IMR-90 (cell line): ENCODE measurements around the gene NRG4. TPM values are rescaled to one million over a fixed set of nuclear protein-coding genes. Genes with fewer than 3 reads are reported as not detected.
A peak's percentile ranks its signal among the peaks of the same experiment; 100 is the strongest.

ENCODE experiments used
- ATAC-seq: fragments of 200-7000 bp; cut with Tn5 transposase; 2 replicates; pipeline ENCODE4 v1.9.1; 2020; ENCODE audit warnings: low read depth, mild to moderate bottlenecking, moderate library complexity
- Bru-seq: library from RNA; stranded (reverse); fragments of 400-500 nt; gene quantifications from one replicate; lab custom pipeline; 2021; lab: Mats Ljungman, UMichigan
- BruChase-seq, 2 experiments: library from RNA; stranded (reverse); fragments of 400-500 nt; gene quantifications; one replicate each; lab custom pipeline; 2021; lab: Mats Ljungman, UMichigan
- BruUV-seq: library from RNA; stranded (reverse); fragments of 400-500 nt; replicated peaks from 2 replicates; lab custom pipeline; 2021; lab: Mats Ljungman, UMichigan
- CTCF ChIA-PET: fragments of 300-600 bp; formaldehyde crosslinking; extraction: SDS; loops from one replicate; lab custom pipeline; 2021; ENCODE audit warnings: antibody characterized with exemption; lab: Yijun Ruan, JAX
- POLR2A ChIA-PET: fragments of 300-600 bp; sonication (Branson Sonifier 250); formaldehyde crosslinking; loops from one replicate; lab custom pipeline; 2022; ENCODE audit warnings: antibody characterized with exemption; ENCODE audit not compliant: unreplicated experiment; lab: Charles Lee
- DNase-seq: peaks from one replicate; pipeline ENCODE4 v3.0.0; 2013
- H2AFZ ChIP-seq: replicated peaks from 2 replicates; pipeline ENCODE3; 2013; ENCODE audit warnings: low read length, mild to moderate bottlenecking; ENCODE audit not compliant: poor library complexity
- H2AK5ac ChIP-seq: 2 replicates; pipeline ENCODE4 v1.6.1; 2013; ENCODE audit warnings: low read depth, low read length, inconsistent platforms
- H2AK9ac ChIP-seq: replicated peaks from 2 replicates; pipeline ENCODE3; 2013; ENCODE audit warnings: mild to moderate bottlenecking, low read depth, low read length, moderate library complexity; ENCODE audit not compliant: poor library complexity
- H2BK120ac ChIP-seq: 2 replicates; pipeline ENCODE4 v1.6.1; 2013; ENCODE audit warnings: low read depth, low read length, inconsistent platforms
- H2BK15ac ChIP-seq: 3 replicates; pipeline ENCODE4 v1.6.1; 2013; ENCODE audit warnings: low read depth, low read length, inconsistent platforms
- H2BK20ac ChIP-seq: 2 replicates; pipeline ENCODE4 v1.6.1; 2013; ENCODE audit warnings: low read depth, mild to moderate bottlenecking, inconsistent platforms, low read length, moderate library complexity
- H2BK5ac ChIP-seq: 2 replicates; pipeline ENCODE4 v1.6.1; 2013; ENCODE audit warnings: mild to moderate bottlenecking, low read depth, low read length, inconsistent platforms; ENCODE audit not compliant: poor library complexity, severe bottlenecking
- H3K14ac ChIP-seq: replicated peaks from 2 replicates; pipeline ENCODE4 v1.6.1; 2013; ENCODE audit warnings: low read depth, low read length, inconsistent platforms
- H3K18ac ChIP-seq: 2 replicates; pipeline ENCODE4 v1.6.1; 2013; ENCODE audit warnings: low read depth, low read length, control low read depth
- H3K23ac ChIP-seq: 2 replicates; pipeline ENCODE4 v1.6.1; 2013; ENCODE audit warnings: low read depth, low read length, inconsistent platforms
- H3K27ac ChIP-seq: 2 replicates; pipeline ENCODE4 v1.5.1; 2013; ENCODE audit warnings: mild to moderate bottlenecking, control low read depth, low read length; ENCODE audit not compliant: insufficient read depth
- H3K27me3 ChIP-seq: 2 replicates; pipeline ENCODE4 v1.6.1; 2013; ENCODE audit warnings: low read length; ENCODE audit not compliant: control insufficient read depth, insufficient read depth
- H3K36me3 ChIP-seq: 2 replicates; pipeline ENCODE4 v1.6.1; 2013; ENCODE audit warnings: low read length, mixed read lengths; ENCODE audit not compliant: control insufficient read depth, insufficient read depth
- H3K4ac ChIP-seq: 2 replicates; pipeline ENCODE4 v1.6.1; 2013; ENCODE audit warnings: low read depth, low read length, inconsistent platforms
- H3K4me1 ChIP-seq: 2 replicates; pipeline ENCODE4 v1.6.1; 2013; ENCODE audit warnings: low read length, mixed read lengths; ENCODE audit not compliant: control insufficient read depth, insufficient read depth
- H3K4me2 ChIP-seq: 2 replicates; pipeline ENCODE4 v1.6.1; 2013; ENCODE audit warnings: low read depth, mild to moderate bottlenecking, control low read depth, low read length, moderate library complexity
- H3K4me3 ChIP-seq: 2 replicates; pipeline ENCODE4 v1.5.1; 2013; ENCODE audit warnings: low read depth, mild to moderate bottlenecking, control low read depth, low read length, moderate library complexity; ENCODE audit not compliant: insufficient read depth
- H3K56ac ChIP-seq: 2 replicates; pipeline ENCODE4 v1.6.1; 2013; ENCODE audit warnings: low read length, inconsistent platforms; ENCODE audit not compliant: insufficient read depth; ENCODE audit errors: extremely low read depth
- H3K79me1 ChIP-seq, 2 experiments: 2 replicates each; pipeline ENCODE4 v1.6.1; 2013; ENCODE audit warnings: low read length in 2 of 2, inconsistent platforms in 1 of 2, low read depth in 1 of 2
- H3K9ac ChIP-seq: 2 replicates; pipeline ENCODE4 v1.6.1; 2013; ENCODE audit warnings: low read depth, low read length, control low read depth
- H3K9me1 ChIP-seq: 2 replicates; pipeline ENCODE4 v1.6.1; 2013; ENCODE audit warnings: low read length, inconsistent platforms; ENCODE audit not compliant: insufficient read depth
- H3K9me3 ChIP-seq: 2 replicates; pipeline ENCODE4 v1.6.1; 2013; ENCODE audit warnings: low read length; ENCODE audit not compliant: control insufficient read depth, insufficient read depth
- H4K20me1 ChIP-seq: 2 replicates; pipeline ENCODE4 v1.6.1; 2013; ENCODE audit warnings: low read length, inconsistent platforms; ENCODE audit not compliant: insufficient read depth
- H4K5ac ChIP-seq: 2 replicates; pipeline ENCODE4 v1.6.1; 2013; ENCODE audit warnings: mild to moderate bottlenecking, low read depth, low read length, control low read depth
- H4K8ac ChIP-seq, 2 experiments: 2 replicates each; pipeline ENCODE4 v1.6.1; 2013; ENCODE audit warnings: low read depth in 2 of 2, low read length in 2 of 2, control low read depth in 1 of 2, inconsistent platforms in 1 of 2
- H4K91ac ChIP-seq: 2 replicates; pipeline ENCODE4 v1.6.1; 2013; ENCODE audit warnings: low read depth, low read length, inconsistent platforms; ENCODE audit not compliant: insufficient read depth
- BHLHE40 ChIP-seq: fragments of 150-350 bp; IDR thresholded peaks from 2 replicates; pipeline ENCODE4 v1.6.1; 2016; ENCODE audit warnings: mild to moderate bottlenecking, low read depth, low read length
- CEBPB ChIP-seq: IDR thresholded peaks from 2 replicates; pipeline ENCODE4 v1.6.1; 2012; ENCODE audit warnings: low read depth, low read length, improper control_type of control experiment
- CHD1 ChIP-seq: IDR thresholded peaks from 2 replicates; pipeline ENCODE4 v1.6.1; 2012; ENCODE audit warnings: low read depth, low read length, improper control_type of control experiment
- FOS ChIP-seq: fragments of 150-350 bp; IDR thresholded peaks from 2 replicates; pipeline ENCODE4 v1.6.1; 2016; ENCODE audit warnings: low read depth, low read length
- MAFK ChIP-seq: IDR thresholded peaks from 2 replicates; pipeline ENCODE4 v1.6.1; 2012; ENCODE audit warnings: low read depth, low read length, improper control_type of control experiment
- MXI1 ChIP-seq: IDR thresholded peaks from 2 replicates; pipeline ENCODE4 v1.6.1; 2012; ENCODE audit warnings: low read depth, mild to moderate bottlenecking, low read length, moderate library complexity, borderline replicate concordance
- NFE2L2 ChIP-seq: fragments of 150-350 bp; IDR thresholded peaks from 2 replicates; pipeline ENCODE4 v1.6.1; 2016; ENCODE audit warnings: low read depth, mild to moderate bottlenecking, low read length
- RCOR1 ChIP-seq: IDR thresholded peaks from 2 replicates; pipeline ENCODE4 v1.6.1; 2012; ENCODE audit warnings: mild to moderate bottlenecking, low read length, improper control_type of control experiment; ENCODE audit not compliant: insufficient replicate concordance
- RFX5 ChIP-seq: IDR thresholded peaks from 2 replicates; pipeline ENCODE4 v1.8.0; 2012; ENCODE audit warnings: low read depth, mild to moderate bottlenecking, low read length, moderate library complexity
- SMC3 ChIP-seq: fragments of 150-350 bp; IDR thresholded peaks from 2 replicates; pipeline ENCODE4 v1.6.1; 2016; ENCODE audit warnings: low read depth, mild to moderate bottlenecking, antibody characterized with exemption, low read length, moderate library complexity
- USF2 ChIP-seq: fragments of 150-350 bp; IDR thresholded peaks from 2 replicates; pipeline ENCODE4 v1.6.1; 2017; ENCODE audit warnings: mild to moderate bottlenecking, antibody characterized with exemption, low read length, low read depth
- WGBS, 2 experiments: methylation state at CpG; one replicate each; pipeline versions ENCODE4 v1.1.5 to v1.1.7; 2013; ENCODE audit warnings: missing lambda C conversion rate in 2 of 2; ENCODE audit not compliant: insufficient read length in 1 of 2; ENCODE audit errors: extremely low coverage in 2 of 2; 5-methylcytosine and 5-hydroxymethylcytosine counted together
- dilution Hi-C: fragments of 300-500 bp; cut with HindIII; formaldehyde crosslinking; loops from one replicate; pipeline ENCODE4 v1.14.3; 2018; ENCODE audit warnings: low sequenced_read_pairs; ENCODE audit not compliant: unreplicated experiment
- in situ Hi-C: fragments of 300-500 bp; cut with MboI; formaldehyde crosslinking; loops from 3 replicates; pipeline ENCODE4 v1.14.3; 2019; ENCODE audit warnings: low sequenced_read_pairs, inconsistent platforms, mixed read lengths
- intact Hi-C: fragments of 100-400 bp; cut with micrococcal nuclease; formaldehyde crosslinking; loops from 2 replicates; pipeline ENCODE4 v1.10.0; 2022
- long read RNA-seq: library from polyadenylated mRNA; unstranded; transcript quantifications from one replicate; pipeline ENCODE4 v2.0.0, GENCODE V29; 2021; ENCODE audit not compliant: unreplicated experiment
- polyA plus RNA-seq, 3 experiments: library from polyadenylated mRNA; depleted of rRNA; stranded (reverse); fragments of >200 nt; gene quantifications; 2 replicates each; pipeline ENCODE4 v1.2.3, GENCODE V29; 2012; ENCODE audit warnings: low replicate concordance in 1 of 3
- total RNA-seq: library from RNA; depleted of rRNA; stranded (reverse); fragments of >200 nt; gene quantifications from 2 replicates; pipeline ENCODE4 v1.2.3, GENCODE V29; 2012; rRNA removed
- TF ChIP-seq, protein P1 (sequence below): fragments of 150-350 bp; IDR thresholded peaks from 2 replicates; pipeline ENCODE4 v1.6.1; 2016; ENCODE audit warnings: low read depth, mild to moderate bottlenecking, low read length, moderate library complexity, borderline replicate concordance

NRG4 gene, protein sequence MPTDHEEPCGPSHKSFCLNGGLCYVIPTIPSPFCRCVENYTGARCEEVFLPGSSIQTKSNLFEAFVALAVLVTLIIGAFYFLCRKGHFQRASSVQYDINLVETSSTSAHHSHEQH
- total RNA-seq (not detected in 2 replicates), polyA plus RNA-seq (2012; rRNA removed) (not detected in 2 replicates), Bru-seq, nascent RNA (percentile 8 among the genes with signal in this experiment), BruChase-seq, experiment 1, labeled RNA remaining after a 6-hour chase (percentile 9 among the genes with signal in this experiment), BruChase-seq, experiment 2, labeled RNA remaining after a 2-hour chase (percentile 5 among the genes with signal in this experiment)
- not detected in 2 replicates for polyA plus RNA-seq (2012; cell fraction: cytosol; rRNA removed)
- not detected in 2 replicates for polyA plus RNA-seq (2012; cell fraction: nucleus; rRNA removed; ENCODE audit: low replicate concordance)
- long read RNA-seq: 0 reads

- in situ Hi-C loops: no loop called here
- CTCF ChIA-PET: interaction anchor here (0.5 to 1.3 kb wide), 4 partner anchors 23 to 128 kb away, joined by 3 to 5 read pairs (median 4); no protein-coding TSS in a partner anchor
- no peak within 1 kb of the TSS for H2BK120ac ChIP-seq
- no peak within 1 kb of the TSS for H3K23ac ChIP-seq
- H2AK5ac ChIP-seq: no peak within 1 kb of the TSS
- H3K27me3 ChIP-seq: 0 out of 2 replicates have a peak, but pooled peaks cover 2% of the 10 kb centered on the region
- H2AFZ ChIP-seq: peak within 1 kb of the TSS; percentile 59
- H2BK5ac ChIP-seq: no peak within 1 kb of the TSS
- no TSS peak for BruUV-seq
- H3K9me1 ChIP-seq: no peaks in the 10 kb centered on the region
- dilution Hi-C loops: no loop called here
- H4K91ac ChIP-seq: no peak within 1 kb of the TSS
- peak within 1 kb of the TSS; percentile 27; the same call in 1 of the 2 replicates for H3K4me3 ChIP-seq
- H3K4ac ChIP-seq: no peak within 1 kb of the TSS
- H2BK15ac ChIP-seq: no peak within 1 kb of the TSS
- H3K4me2 ChIP-seq: peak within 1 kb of the TSS; percentile 86
- H3K9me3 ChIP-seq: no peaks in the 10 kb centered on the region
- H2BK20ac ChIP-seq: no peak within 1 kb of the TSS
- H2AK9ac ChIP-seq: no peak within 1 kb of the TSS
- ATAC-seq: peak; percentile 53; the same call in 1 of the 2 replicates
- H3K36me3 ChIP-seq: no peaks in the 10 kb centered on the region
- no peak within 1 kb of the TSS for H3K9ac ChIP-seq
- intact Hi-C loops: no loop called here
- H3K18ac ChIP-seq: no peak within 1 kb of the TSS
- no peaks in the 10 kb centered on the region for H3K79me1 ChIP-seq
- no peak within 1 kb of the TSS for H3K56ac ChIP-seq
- no peaks in the 10 kb centered on the region for H4K20me1 ChIP-seq
- H3K27ac ChIP-seq: no peak within 1 kb of the TSS
- 40% methylated on average over 1 of the region's 13 CpGs; no CpG with 5 or more reads in 1 of the 2 experiments for WGBS, 2 experiments
- DNase-seq: peak; percentile 6
- POLR2A ChIA-PET: no interaction called here
- H4K8ac ChIP-seq: no peak within 1 kb of the TSS
- no peak within 1 kb of the TSS for H4K5ac ChIP-seq
- H3K14ac ChIP-seq: no peak within 1 kb of the TSS
- peaks cover 1% of the 10 kb centered on the region; the same call in 1 of the 2 replicates for H3K4me1 ChIP-seq
- no peak for TF ChIP-seq MAFK
- no peak for TF ChIP-seq MXI1
- TF ChIP-seq RCOR1: no peak
- no peak for TF ChIP-seq BHLHE40
- TF ChIP-seq NFE2L2: no peak
- TF ChIP-seq USF2: no peak
- no peak for TF ChIP-seq FOS
- TF ChIP-seq CHD1: no peak
- TF ChIP-seq, protein P1, sequence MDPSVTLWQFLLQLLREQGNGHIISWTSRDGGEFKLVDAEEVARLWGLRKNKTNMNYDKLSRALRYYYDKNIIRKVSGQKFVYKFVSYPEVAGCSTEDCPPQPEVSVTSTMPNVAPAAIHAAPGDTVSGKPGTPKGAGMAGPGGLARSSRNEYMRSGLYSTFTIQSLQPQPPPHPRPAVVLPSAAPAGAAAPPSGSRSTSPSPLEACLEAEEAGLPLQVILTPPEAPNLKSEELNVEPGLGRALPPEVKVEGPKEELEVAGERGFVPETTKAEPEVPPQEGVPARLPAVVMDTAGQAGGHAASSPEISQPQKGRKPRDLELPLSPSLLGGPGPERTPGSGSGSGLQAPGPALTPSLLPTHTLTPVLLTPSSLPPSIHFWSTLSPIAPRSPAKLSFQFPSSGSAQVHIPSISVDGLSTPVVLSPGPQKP: no peak
- TF ChIP-seq RFX5: no peak
- TF ChIP-seq CEBPB: no peak
- no peak for TF ChIP-seq SMC3
Measured at GRCh38 chr15:76011627-76012551, at the start of gene NRG4. TSS of gene NRG4 (minus strand) at chr15:76012424. CDS start at chr15:76011230, 1,194 bp downstream.
